HCT116 (cell line): Measurements from ENCODE around the gene SESN1. TPM values are rescaled to one million over a fixed set of nuclear protein-coding genes. Genes with fewer than 3 reads are reported as not detected.

ENCODE experiments used
- ATAC-seq: fragments of 200-7000 bp; cut with Tn5 transposase; 2 replicates; pipeline ENCODE4 v1.9.1; 2020; ENCODE audit warnings: mild to moderate bottlenecking, moderate library complexity
- BruUV-seq: library from RNA; stranded (reverse); fragments of 400-500 nt; replicated peaks from 2 replicates; lab custom pipeline; 2021; lab: Mats Ljungman, UMichigan
- CTCF ChIA-PET: fragments of 300-600 bp; sonication (Branson Sonifier 250); formaldehyde crosslinking; loops from one replicate; lab custom pipeline; 2021; ENCODE audit warnings: antibody characterized with exemption; lab: Charles Lee
- POLR2A ChIA-PET: fragments of 300-600, 350-600 bp; sonication (Branson Sonifier 250); formaldehyde crosslinking; loops from one replicate; lab custom pipeline; 2021; ENCODE audit warnings: antibody characterized with exemption; lab: Charles Lee
- RAD21 ChIA-PET, 2 experiments: fragments of 300-600 bp; sonication (Branson Sonifier 250); formaldehyde crosslinking; loops; one replicate each; lab custom pipeline; 2023; ENCODE audit warnings: low total read pairs in 2 of 2; ENCODE audit not compliant: uncharacterized antibody in 2 of 2, unreplicated experiment in 2 of 2, low non-redundant PET in 1 of 2; lab: Charles Lee
- DNase-seq: peaks from one replicate; pipeline ENCODE4 v3.0.0-alpha.2; 2010; ENCODE audit warnings: low read depth, low spot score
- H2AFZ ChIP-seq: fragments of 200-600 bp; shearing (Covaris generic), sonication (generic); 2 replicates; pipeline ENCODE4 v1.6.1; 2017; ENCODE audit warnings: low read depth, mixed run types, mixed read lengths, antibody characterized with exemption, low read length; ENCODE audit not compliant: poor library complexity, severe bottlenecking
- H3K27ac ChIP-seq: 2 replicates; pipeline ENCODE4 v1.5.1; 2012; ENCODE audit warnings: low read depth, low read length
- H3K27me3 ChIP-seq: fragments of 200-600 bp; sonication (generic); 2 replicates; pipeline ENCODE4 v1.6.1; 2016; ENCODE audit warnings: mixed run types, low read length, mixed read lengths; ENCODE audit not compliant: insufficient read depth
- H3K36me3 ChIP-seq, 2 experiments: fragments of 200-500 bp in 1 of 2; fragments of 200-600 bp in 1 of 2; sonication (Bioruptor generic) in 1 of 2; sonication (generic) in 1 of 2; 2 replicates each; pipeline versions ENCODE4 v1.5.1 to v1.6.1; 2014 to 2016; ENCODE audit warnings: low read length in 2 of 2, inconsistent platforms in 1 of 2, mixed read lengths in 1 of 2, mixed run types in 1 of 2; ENCODE audit not compliant: insufficient read depth in 2 of 2, control insufficient read depth in 1 of 2
- H3K4me1 ChIP-seq, 2 experiments: fragments of 200-600 bp in 1 of 2; sonication (generic) in 1 of 2; 2 replicates each; pipeline versions ENCODE4 v1.5.1 to v1.6.1; 2012 to 2017; ENCODE audit warnings: low read length in 2 of 2, inconsistent platforms in 1 of 2, mild to moderate bottlenecking in 1 of 2, mixed read lengths in 1 of 2, mixed run types in 1 of 2, moderate library complexity in 1 of 2; ENCODE audit not compliant: insufficient read depth in 2 of 2, control insufficient read depth in 1 of 2
- H3K4me2 ChIP-seq: fragments of 200-600 bp; sonication (generic); 2 replicates; pipeline ENCODE4 v1.6.1; 2017; ENCODE audit warnings: mixed run types, low read length, mixed read lengths
- H3K4me3 ChIP-seq, 2 experiments: fragments of 200-600 bp in 1 of 2; sonication (generic) in 1 of 2; replicated peaks in 1 of 2; 2 replicates each; pipeline ENCODE4 v1.5.1; 2011 to 2016; ENCODE audit warnings: low read length in 2 of 2, control low read depth in 1 of 2, low read depth in 1 of 2, mild to moderate bottlenecking in 1 of 2, mixed read lengths in 1 of 2, mixed run types in 1 of 2
- H3K79me2 ChIP-seq: fragments of 200-600 bp; sonication (generic); 2 replicates; pipeline ENCODE4 v1.6.1; 2017; ENCODE audit warnings: mild to moderate bottlenecking, mixed run types, low read length, moderate library complexity, mixed read lengths; ENCODE audit not compliant: insufficient read depth
- H3K9ac ChIP-seq: fragments of 200-600 bp; sonication (generic); 2 replicates; pipeline ENCODE4 v1.6.1; 2016; ENCODE audit warnings: low read length, mixed read lengths
- H3K9me2 ChIP-seq: fragments of 200-600 bp; sonication (generic), shearing (Covaris generic); 2 replicates; pipeline ENCODE4 v1.6.1; 2017; ENCODE audit warnings: mixed run types, mild to moderate bottlenecking, moderate library complexity; ENCODE audit not compliant: insufficient read depth
- H3K9me3 ChIP-seq, 2 experiments: fragments of 200-500 bp in 1 of 2; fragments of 200-600 bp in 1 of 2; sonication (Bioruptor generic) in 1 of 2; sonication (generic) in 1 of 2; 2 replicates each; pipeline ENCODE4 v1.6.1; 2014 to 2017; ENCODE audit warnings: low read length in 2 of 2, mixed read lengths in 2 of 2, inconsistent platforms in 1 of 2, low read depth in 1 of 2, mild to moderate bottlenecking in 1 of 2, mixed run types in 1 of 2, moderate library complexity in 1 of 2; ENCODE audit not compliant: control insufficient read depth in 1 of 2, insufficient read depth in 1 of 2
- H4K20me1 ChIP-seq: fragments of 200-600 bp; sonication (generic), shearing (Covaris generic); 2 replicates; pipeline ENCODE4 v1.6.1; 2017; ENCODE audit warnings: mixed run types, mild to moderate bottlenecking, moderate library complexity; ENCODE audit not compliant: insufficient read depth
- CBX3 ChIP-seq: IDR thresholded peaks from 2 replicates; pipeline ENCODE4 v1.6.1; 2012; ENCODE audit warnings: low read depth
- FOSL1 ChIP-seq: IDR thresholded peaks from 2 replicates; pipeline ENCODE4 v1.6.1; 2012; ENCODE audit warnings: low read depth
- JUND ChIP-seq: IDR thresholded peaks from 2 replicates; pipeline ENCODE4 v1.6.1; 2012
- RAD21 ChIP-seq: IDR thresholded peaks from 2 replicates; pipeline ENCODE4 v1.6.1; 2012; ENCODE audit warnings: low read depth, mild to moderate bottlenecking
- SIN3A ChIP-seq: IDR thresholded peaks from 2 replicates; pipeline ENCODE4 v1.6.1; 2012; ENCODE audit warnings: low read depth
- SP1 ChIP-seq: IDR thresholded peaks from 2 replicates; pipeline ENCODE4 v1.6.1; 2012; ENCODE audit warnings: low read depth
- SRF ChIP-seq: IDR thresholded peaks from 2 replicates; pipeline ENCODE4 v1.6.1; 2012; ENCODE audit warnings: low read depth
- TCF7L2 ChIP-seq: IDR thresholded peaks from 2 replicates; pipeline ENCODE4 v1.7.0; 2011; ENCODE audit warnings: borderline replicate concordance, inconsistent platforms; ENCODE audit not compliant: insufficient read depth, insufficient read length; ENCODE audit errors: extremely low read depth
- YY1 ChIP-seq: IDR thresholded peaks from 2 replicates; pipeline ENCODE4 v1.6.1; 2011; ENCODE audit warnings: low read length, low read depth, moderate library complexity, mild to moderate bottlenecking; ENCODE audit not compliant: insufficient replicate concordance; ENCODE audit errors: extremely low read depth
- ZFX ChIP-seq: fragments of 450-650 bp; IDR thresholded peaks from 2 replicates; pipeline ENCODE4 v1.6.1; 2017
- ZNF274 ChIP-seq: fragments of 200-500 bp; sonication (Bioruptor generic); IDR thresholded peaks from 2 replicates; pipeline ENCODE4 v1.6.1; 2014; ENCODE audit warnings: mild to moderate bottlenecking, low read depth, low read length, inconsistent platforms
- intact Hi-C: fragments of 100-400 bp; cut with micrococcal nuclease; formaldehyde crosslinking; loops from 2 replicates; pipeline ENCODE4 v1.10.0; 2022
- total RNA-seq: library from RNA; stranded (reverse); gene quantifications from one replicate; pipeline ENCODE4 v1.2.1, GENCODE V29; 2021; ENCODE audit not compliant: unreplicated experiment
- TF ChIP-seq, protein P1 (sequence below): IDR thresholded peaks from 2 replicates; pipeline ENCODE4 v1.6.1; 2012; ENCODE audit warnings: low read depth
- TF ChIP-seq, protein P2 (sequence below): IDR thresholded peaks from 2 replicates; pipeline ENCODE4 v1.6.1; 2012
- TF ChIP-seq, protein P3 (sequence below), 3 experiments: fragments of 200-600 bp in 1 of 3; sonication (generic) in 1 of 3; IDR thresholded peaks in 2 of 3; conservative IDR thresholded peaks in 1 of 3; 2 replicates each; pipeline ENCODE4 v1.5.1; 2012 to 2017; ENCODE audit warnings: low read depth in 2 of 3, low read length in 2 of 3, antibody characterized with exemption in 1 of 3, borderline replicate concordance in 1 of 3, control low read depth in 1 of 3, mild to moderate bottlenecking in 1 of 3, mixed read lengths in 1 of 3, mixed run types in 1 of 3, moderate library complexity in 1 of 3; ENCODE audit not compliant: insufficient read depth in 1 of 3
- TF ChIP-seq, protein P4 (sequence below): IDR thresholded peaks from 2 replicates; pipeline ENCODE4 v1.6.1; 2012
- TF ChIP-seq, protein P5 (sequence below): IDR thresholded peaks from 2 replicates; pipeline ENCODE4 v1.6.1; 2011; ENCODE audit warnings: mild to moderate bottlenecking, low read length, moderate library complexity; ENCODE audit not compliant: insufficient replicate concordance; ENCODE audit errors: extremely low read depth

Gene SESN1
- total RNA-seq, 1 experiment from 2014 or later = 9.3 TPM

DNA sequence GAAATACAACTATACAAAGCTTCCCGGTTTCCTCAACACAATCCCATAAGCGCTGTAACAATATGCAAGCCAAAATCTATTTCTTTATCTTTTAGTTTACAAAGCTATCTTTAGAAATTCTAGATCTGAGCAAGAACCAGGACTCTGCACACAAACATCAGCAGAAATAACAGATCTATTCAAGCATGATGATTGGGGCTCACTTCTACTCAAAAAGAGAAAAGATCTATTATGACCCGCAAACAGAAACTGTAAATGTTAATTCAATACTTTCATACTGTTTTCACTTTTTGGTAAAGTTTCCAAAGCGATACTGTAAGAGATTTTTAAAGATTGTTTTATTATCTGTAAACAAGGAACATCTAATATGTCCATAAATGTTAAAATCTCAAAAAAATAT is 86.6 kb downstream of the SESN1 start:
- ChIA-PET CTCF (no interaction called here), POLR2A (no interaction called here), RAD21 (no interaction called here)
- BruUV-seq = TSS peak; percentile 50
- H2AFZ ChIP-seq = no peak overlapping the region
- H3K27me3 ChIP-seq = no peaks in the 10 kb centered on the region
- no peaks in the 10 kb centered on the region for H4K20me1 ChIP-seq
- no peak overlapping the region; the same call in 1 of the 2 replicates for H3K27ac ChIP-seq
- H3K9ac ChIP-seq = 0 out of 2 replicates have a peak overlapping the region, but pooled peaks have one; percentile 75
- H3K36me3 ChIP-seq = no peaks in the 10 kb centered on the region
- H3K9me2 ChIP-seq = no peaks in the 10 kb centered on the region
- H3K9me3 ChIP-seq = no peaks in the 10 kb centered on the region
- DNase-seq (no peak), ATAC-seq (no peak)
- H3K4me1 ChIP-seq = peaks cover 8 to 17% of the 10 kb centered on the region in 2 experiments
- intact Hi-C loops = no loop called here
- peak overlapping the region in 1 of 2 experiments; percentile 82; a peak in 2 of 4 replicates for H3K4me3 ChIP-seq
- H3K79me2 ChIP-seq = peaks cover 13% of the 10 kb centered on the region; the same call in 1 of the 2 replicates
- TF ChIP-seq, protein P1, sequence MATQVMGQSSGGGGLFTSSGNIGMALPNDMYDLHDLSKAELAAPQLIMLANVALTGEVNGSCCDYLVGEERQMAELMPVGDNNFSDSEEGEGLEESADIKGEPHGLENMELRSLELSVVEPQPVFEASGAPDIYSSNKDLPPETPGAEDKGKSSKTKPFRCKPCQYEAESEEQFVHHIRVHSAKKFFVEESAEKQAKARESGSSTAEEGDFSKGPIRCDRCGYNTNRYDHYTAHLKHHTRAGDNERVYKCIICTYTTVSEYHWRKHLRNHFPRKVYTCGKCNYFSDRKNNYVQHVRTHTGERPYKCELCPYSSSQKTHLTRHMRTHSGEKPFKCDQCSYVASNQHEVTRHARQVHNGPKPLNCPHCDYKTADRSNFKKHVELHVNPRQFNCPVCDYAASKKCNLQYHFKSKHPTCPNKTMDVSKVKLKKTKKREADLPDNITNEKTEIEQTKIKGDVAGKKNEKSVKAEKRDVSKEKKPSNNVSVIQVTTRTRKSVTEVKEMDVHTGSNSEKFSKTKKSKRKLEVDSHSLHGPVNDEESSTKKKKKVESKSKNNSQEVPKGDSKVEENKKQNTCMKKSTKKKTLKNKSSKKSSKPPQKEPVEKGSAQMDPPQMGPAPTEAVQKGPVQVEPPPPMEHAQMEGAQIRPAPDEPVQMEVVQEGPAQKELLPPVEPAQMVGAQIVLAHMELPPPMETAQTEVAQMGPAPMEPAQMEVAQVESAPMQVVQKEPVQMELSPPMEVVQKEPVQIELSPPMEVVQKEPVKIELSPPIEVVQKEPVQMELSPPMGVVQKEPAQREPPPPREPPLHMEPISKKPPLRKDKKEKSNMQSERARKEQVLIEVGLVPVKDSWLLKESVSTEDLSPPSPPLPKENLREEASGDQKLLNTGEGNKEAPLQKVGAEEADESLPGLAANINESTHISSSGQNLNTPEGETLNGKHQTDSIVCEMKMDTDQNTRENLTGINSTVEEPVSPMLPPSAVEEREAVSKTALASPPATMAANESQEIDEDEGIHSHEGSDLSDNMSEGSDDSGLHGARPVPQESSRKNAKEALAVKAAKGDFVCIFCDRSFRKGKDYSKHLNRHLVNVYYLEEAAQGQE = no peak
- TF ChIP-seq RAD21 (no peak), YY1 (no peak), SRF (no peak), TCF7L2 (no peak), CBX3 (no peak), JUND (no peak), FOSL1 (no peak), ZFX (no peak), SIN3A (no peak), SP1 (no peak), ZNF274 (no peak)
- TF ChIP-seq, protein P2, sequence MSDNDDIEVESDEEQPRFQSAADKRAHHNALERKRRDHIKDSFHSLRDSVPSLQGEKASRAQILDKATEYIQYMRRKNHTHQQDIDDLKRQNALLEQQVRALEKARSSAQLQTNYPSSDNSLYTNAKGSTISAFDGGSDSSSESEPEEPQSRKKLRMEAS = no peak
- TF ChIP-seq, protein P3, sequence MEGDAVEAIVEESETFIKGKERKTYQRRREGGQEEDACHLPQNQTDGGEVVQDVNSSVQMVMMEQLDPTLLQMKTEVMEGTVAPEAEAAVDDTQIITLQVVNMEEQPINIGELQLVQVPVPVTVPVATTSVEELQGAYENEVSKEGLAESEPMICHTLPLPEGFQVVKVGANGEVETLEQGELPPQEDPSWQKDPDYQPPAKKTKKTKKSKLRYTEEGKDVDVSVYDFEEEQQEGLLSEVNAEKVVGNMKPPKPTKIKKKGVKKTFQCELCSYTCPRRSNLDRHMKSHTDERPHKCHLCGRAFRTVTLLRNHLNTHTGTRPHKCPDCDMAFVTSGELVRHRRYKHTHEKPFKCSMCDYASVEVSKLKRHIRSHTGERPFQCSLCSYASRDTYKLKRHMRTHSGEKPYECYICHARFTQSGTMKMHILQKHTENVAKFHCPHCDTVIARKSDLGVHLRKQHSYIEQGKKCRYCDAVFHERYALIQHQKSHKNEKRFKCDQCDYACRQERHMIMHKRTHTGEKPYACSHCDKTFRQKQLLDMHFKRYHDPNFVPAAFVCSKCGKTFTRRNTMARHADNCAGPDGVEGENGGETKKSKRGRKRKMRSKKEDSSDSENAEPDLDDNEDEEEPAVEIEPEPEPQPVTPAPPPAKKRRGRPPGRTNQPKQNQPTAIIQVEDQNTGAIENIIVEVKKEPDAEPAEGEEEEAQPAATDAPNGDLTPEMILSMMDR (IDR thresholded peaks at IDR 0.05 in 2 of 3, conservative IDR thresholded peaks at IDR 0.05 in 1 of 3; ENCODE audit: borderline replicate concordance in 1 of 3, insufficient read depth in 1 of 3, low read depth in 2 of 3, low read length in 2 of 3) = no peak
- TF ChIP-seq, protein P4, sequence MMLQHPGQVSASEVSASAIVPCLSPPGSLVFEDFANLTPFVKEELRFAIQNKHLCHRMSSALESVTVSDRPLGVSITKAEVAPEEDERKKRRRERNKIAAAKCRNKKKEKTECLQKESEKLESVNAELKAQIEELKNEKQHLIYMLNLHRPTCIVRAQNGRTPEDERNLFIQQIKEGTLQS = no peak
- TF ChIP-seq, protein P5, sequence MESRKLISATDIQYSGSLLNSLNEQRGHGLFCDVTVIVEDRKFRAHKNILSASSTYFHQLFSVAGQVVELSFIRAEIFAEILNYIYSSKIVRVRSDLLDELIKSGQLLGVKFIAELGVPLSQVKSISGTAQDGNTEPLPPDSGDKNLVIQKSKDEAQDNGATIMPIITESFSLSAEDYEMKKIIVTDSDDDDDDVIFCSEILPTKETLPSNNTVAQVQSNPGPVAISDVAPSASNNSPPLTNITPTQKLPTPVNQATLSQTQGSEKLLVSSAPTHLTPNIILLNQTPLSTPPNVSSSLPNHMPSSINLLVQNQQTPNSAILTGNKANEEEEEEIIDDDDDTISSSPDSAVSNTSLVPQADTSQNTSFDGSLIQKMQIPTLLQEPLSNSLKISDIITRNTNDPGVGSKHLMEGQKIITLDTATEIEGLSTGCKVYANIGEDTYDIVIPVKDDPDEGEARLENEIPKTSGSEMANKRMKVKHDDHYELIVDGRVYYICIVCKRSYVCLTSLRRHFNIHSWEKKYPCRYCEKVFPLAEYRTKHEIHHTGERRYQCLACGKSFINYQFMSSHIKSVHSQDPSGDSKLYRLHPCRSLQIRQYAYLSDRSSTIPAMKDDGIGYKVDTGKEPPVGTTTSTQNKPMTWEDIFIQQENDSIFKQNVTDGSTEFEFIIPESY = no peak
- peak overlapping the region; percentile 94 for H3K4me2 ChIP-seq
